ENCODE measurements around the gene MRPL27.

The MRPL27 gene

GRCh38 chr17:50344731-50345365 is 28.1 kb downstream of the MRPL27 start:
- DNase-seq, result peak; percentile 12

GRCh38 chr17:50339381-50339780 is 33.6 kb downstream of the MRPL27 start:
- DNase-seq, result no peak

GRCh38 chr17:50338645-50339044 is 34.3 kb downstream of the MRPL27 start:
- no peak for DNase-seq

DNA sequence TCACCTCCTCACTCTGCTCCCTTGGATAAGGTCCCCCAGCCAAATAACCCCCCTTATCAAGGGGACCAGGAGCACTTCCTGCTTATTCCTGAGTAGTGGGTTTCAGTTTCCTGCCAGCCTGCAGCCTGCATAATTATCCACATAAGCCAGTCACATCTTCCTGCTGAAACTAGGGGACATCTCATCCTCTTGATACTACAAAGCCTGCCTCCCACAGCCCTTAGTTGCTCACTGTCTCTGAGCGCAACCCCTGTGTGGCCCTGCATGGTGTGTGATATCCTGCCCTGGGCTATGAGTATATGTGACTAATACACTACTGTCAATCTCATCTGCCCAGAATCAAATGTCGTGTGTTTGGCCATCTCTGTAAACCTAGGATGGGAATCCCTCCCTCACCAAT is 35.0 kb downstream of the MRPL27 start:
- no peak for DNase-seq

DNA sequence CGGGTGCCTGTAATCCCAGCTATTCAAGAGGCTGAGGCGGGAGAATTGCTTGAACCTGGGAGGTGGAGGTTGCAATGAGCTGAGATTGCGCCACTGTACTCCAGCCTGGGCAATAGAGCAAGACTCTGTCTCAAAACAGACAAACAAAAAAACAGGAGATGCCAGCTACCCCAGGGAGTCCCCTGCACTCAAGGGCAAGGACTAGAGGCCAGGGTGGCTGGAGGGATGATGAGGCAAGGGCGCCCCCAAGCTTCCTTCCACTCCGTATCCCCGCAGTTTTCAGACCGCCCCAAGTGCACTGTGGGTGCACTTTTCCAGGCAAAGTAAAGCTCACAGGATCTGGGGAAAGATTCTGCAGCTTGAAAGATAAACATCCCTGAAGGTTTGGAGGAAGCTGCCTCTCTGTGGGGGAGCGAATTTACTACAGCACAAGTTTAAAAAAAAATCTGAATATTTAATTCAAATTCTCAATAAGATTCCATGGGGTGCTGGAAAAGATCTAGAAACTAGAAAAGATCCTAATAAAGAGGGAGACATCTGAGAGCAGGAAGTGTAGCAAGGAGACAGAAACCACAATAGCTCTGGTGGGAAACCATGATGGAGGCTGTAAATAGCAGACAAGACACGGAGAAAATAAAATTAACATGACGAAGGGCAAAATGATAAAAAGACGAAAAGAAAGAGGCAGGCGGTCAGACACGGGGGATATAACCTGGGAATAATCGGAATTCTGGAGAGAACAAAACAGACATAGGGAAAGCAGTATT is 39.5 kb downstream of the MRPL27 start:
- DNase-seq, result peak; percentile 0

DNA sequence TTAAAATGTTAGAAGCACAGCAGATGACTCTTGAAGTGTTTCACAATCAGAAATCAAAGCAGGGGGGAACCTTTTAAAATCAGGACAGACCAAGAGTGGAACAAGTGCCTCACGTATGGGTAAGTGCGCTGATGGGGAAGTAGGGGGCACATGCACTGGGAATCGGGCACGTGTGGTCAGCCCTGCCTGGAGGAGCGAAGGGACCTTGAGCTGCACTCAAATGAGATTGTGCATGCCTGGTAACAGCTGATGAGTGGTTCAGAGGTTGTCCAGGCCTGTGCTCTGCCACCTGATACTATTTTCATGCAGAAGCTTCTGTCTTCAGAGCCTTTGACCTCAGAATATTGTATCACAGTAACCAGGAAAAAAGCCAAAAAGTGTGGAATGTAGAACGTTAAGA is 40.8 kb downstream of the MRPL27 start:
- DNase-seq, result no peak

DNA sequence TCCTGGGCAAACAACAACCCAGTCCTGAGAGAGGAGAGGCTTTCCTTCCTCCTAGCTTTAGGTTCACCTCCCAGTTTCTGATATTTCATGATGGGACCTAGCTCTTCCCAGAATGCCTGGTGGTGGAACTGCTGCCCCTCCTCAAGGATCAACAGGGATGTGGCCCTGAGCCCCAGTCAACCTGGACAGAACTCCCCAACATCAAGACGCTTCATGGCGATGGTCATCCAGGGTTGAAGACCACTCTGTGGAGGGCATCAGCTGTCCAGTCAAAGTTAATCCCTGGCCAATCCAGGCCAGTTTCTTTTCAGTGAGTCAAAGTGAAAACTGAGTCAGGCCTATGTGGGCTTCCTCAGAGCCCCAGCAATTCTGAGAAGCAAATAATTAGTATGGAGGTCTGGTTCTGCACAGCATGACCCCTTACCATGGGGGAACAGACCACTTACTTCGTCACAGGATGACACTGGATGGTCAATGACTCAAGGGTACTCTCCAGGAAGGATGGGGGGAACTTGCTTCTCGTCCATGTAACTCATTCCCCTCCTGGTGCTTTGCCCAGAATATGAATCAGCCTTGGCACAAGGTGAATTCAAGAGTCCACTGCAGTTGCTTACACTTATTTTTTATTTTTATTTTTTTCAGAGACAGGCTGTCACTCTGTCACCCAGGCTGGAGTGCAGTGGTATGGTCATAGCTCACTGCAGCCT is 41.7 kb downstream of the MRPL27 start:
- DNase-seq, result no peak

- DNase-seq, result no peak
Observed at GRCh38 chr17:50330151-50330775, 42.7 kb downstream of the MRPL27 start.

DNA sequence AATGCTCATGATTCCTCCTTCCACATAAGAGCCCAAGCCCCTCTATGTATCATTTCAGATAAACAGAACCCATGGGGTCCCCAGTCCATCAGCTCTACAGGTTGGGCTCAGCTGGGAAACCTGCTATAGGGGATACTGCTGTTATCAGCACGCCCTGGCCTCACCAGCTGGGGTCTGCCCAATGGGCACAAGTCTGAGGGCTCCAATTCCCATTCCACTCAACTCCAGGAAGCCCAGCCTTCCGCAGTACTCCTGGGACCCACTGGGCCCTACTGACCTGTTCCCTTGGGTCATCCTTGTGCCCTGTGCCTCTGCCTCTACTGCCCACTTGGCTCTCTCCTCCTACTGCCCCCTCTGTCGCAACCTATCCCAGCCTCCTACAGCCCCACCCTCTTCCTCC is 43.3 kb downstream of the MRPL27 start:
- no peak for DNase-seq

DNA sequence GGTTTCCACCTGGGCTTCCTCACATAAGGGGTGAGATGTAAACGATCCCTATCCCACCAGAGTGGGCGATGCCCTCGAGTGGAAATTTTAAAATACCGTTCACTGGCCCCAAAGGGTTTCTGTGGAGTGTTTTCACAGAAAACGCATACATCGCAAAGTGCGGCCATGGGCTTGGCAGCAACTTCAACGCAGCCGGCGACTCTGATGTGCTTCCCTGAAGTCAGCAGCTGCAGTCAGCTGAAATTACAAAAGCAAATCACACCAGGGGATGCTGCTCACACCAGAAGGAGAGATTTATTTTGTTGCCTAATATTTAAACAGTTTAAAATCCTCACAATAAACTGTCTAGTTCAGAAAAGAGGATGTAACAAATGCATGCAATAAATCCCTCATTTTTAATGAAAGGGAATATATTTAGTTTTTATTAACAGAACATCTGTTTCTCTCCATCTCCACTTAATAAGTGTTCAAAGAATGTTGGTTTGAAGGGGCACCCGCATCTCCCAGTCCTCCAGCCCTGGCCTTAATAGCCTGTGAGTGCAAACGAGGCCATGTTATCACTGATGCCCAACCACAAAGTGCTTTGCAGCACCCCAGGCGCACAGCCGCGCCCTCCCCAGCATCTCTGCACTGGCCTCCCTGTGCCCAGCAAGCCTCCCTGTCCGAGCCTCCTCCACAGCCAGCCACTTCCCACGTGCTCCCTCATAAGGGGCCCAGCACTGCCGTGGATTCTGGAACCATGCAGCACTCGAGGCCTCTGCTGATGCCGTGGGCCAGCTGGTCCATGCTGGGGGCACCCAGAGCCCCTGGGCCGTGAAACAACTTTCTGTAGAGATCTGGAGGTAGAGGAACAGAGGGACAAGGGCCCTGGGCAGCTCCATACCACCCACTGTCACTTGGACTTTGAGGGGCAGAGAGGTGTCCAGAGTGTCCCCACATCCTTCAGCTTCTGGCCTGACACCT is 44.3 kb downstream of the MRPL27 start:
- no peak for DNase-seq

GRCh38 chr17:50326831-50327364 is 46.1 kb downstream of the MRPL27 start:
- DNase-seq, result no peak

DNA sequence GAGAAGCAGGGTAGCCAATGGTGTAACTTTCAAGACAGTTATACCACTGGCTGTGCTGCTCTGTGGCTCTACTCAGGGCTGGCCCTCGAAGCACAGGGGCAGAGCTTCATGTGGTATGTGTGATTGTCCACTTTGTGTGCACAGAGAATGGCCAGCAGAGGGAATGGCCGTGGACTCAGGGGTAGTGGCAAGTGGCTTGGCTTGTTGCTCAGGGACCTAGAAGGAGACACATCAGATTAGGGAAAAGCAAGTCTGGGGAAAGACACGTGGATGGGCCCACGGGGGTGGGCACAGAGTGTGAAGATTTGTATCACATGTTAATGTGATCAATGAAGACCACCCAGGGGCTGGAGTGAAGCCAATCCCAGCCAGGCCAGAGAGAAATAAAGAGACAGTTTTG is 47.1 kb downstream of the MRPL27 start:
- no peak for DNase-seq

- no peak for DNase-seq
Observed at GRCh38 chr17:50323060-50323459, 49.9 kb downstream of the MRPL27 start.

DNA sequence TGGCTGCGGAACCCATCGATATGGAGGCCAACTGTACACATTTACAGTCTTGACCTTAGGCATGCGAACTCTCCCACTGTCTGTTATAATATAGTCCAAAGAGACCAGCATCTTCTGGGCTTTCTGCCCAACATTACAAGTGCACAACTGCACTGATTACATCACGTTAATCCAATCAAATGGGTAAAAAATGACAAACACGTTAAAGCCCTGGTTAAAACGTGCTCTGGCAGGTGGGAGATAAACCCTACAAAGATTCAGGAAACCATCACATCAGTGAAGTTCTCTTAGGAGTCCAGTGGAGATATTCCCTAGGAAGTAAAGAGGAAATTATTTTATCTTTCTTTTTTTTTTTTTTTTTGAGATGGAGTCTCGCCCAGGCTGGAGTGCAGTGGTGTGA is 50.7 kb downstream of the MRPL27 start:
- no peak for DNase-seq

DNA sequence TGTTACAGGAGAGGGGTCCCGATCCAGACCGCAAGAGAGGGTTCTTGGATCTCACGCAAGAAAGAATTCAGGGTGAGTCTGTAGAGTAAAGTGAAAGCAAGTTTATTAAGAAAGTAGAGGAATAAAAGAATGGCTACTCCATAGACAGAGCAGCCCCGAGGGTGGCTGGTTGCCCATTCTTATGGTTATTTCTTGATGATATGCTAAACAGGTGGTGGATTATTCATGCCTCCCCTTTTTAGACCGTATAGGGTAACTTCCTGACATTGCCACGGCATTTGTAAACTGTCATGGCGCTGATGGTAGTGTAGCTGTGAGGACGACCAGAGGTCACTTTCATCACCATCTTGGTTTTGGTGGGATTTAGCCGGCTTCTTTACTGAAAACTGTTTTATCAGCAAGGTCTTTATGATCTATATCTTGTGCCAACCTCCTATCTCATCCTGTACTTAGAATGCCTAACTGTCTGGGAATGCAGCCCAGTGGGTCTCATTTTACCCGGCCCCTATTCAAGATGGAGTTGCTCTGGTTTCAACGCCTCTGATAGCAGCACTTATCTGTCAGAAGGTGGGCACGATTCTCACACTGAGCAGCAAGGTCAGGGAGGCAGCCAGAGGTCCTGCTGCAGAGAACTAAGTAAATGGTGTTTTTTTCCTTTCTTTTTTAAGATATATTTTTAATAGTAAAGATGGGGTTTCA is 53.5 kb downstream of the MRPL27 start:
- no peak for DNase-seq

DNA sequence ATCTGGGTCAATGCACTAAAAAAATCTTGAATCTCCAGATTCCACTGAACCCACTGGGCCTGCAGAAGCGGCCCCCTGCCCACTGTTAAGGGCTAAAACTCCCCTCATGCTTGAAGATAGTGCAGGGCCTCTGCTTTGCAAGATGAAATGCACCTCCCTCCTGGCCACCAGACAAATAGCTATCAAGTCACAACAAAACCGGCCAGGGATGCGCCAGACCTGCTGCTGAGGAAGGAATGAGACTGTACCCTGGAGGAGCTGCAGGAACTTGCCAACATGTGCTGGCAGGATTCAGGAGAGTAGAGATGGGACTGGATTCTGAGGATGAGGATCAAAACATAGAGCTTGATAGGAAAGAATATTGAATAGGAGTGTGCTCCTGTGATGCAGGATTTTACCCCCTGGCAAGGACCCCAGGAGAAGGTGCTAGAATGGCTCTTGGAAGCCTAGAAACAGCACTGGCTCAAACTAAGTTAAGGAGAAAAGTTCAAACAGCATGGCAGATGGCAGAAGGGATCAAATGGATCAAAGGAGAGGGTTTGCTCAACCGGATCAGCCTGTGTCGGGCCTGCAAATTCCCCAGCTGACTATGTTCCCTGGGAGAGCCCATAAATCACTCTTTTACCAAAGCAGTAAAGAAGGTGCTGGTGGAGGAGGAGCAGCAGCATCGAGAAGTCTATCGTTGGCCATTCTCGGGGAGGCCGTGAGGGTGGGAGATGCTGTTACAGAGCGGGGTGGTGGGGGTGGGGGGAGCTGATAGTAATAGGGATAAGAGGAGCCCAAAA is 54.3 kb downstream of the MRPL27 start:
- DNase-seq, result no peak

All from GF-D8 (cell line).